ENCODE data around the gene GNAQ. TPM values are rescaled to one million over a fixed set of nuclear protein-coding genes. Genes with fewer than 3 reads are reported as not detected.

Gene GNAQ
- total RNA-seq, 1 experiment from 2014 or later = 0.51 TPM

- Histone ChIP-seq H3K9me2 (replicated peaks; ENCODE audit: low read length) (no peaks in the 10 kb centered on the region), H3K27me3 (ENCODE audit: low read length) (no peaks in the 10 kb centered on the region), H3K9me3 (ENCODE audit: low read length) (no peaks in the 10 kb centered on the region), H2AFZ (ENCODE audit: low read length) (no peak overlapping the region), H3K79me2 (ENCODE audit: low read length) (no peaks in the 10 kb centered on the region), H3K36me3 (ENCODE audit: low read depth, low read length) (no peaks in the 10 kb centered on the region), H3K4me3 (ENCODE audit: low read length) (no peak overlapping the region), H3K9ac (ENCODE audit: low read length) (no peak overlapping the region), H3F3A (ENCODE audit: low read length, unreplicated experiment) (no peaks in the 10 kb centered on the region), H3K27ac (ENCODE audit: low read length) (no peak overlapping the region), H3K4me2 (ENCODE audit: low read length) (no peak overlapping the region), H3K4me1 (ENCODE audit: insufficient read depth, low read length) (no peaks in the 10 kb centered on the region), H4K20me1 (ENCODE audit: low read length) (no peaks in the 10 kb centered on the region)
- intact Hi-C loops (cut with micrococcal nuclease) = no loop called here
- BruUV-seq (replicated peaks) = no TSS peak
- TF ChIP-seq EZH2phosphoT487 (IDR thresholded peaks at IDR 0.05; ENCODE audit: borderline replicate concordance, low read length) = no peak
- no peak for TF ChIP-seq CTCF (conservative IDR thresholded peaks at IDR 0.05; ENCODE audit: low read depth, low read length)
- TF ChIP-seq EZH2 (IDR thresholded peaks at IDR 0.05; ENCODE audit: low read length, unreplicated experiment) = no peak
- ChIA-PET POLR2A (ENCODE audit: unreplicated experiment) (no interaction called here), CTCF (no interaction called here)
- DNase-seq (no peak), ATAC-seq (no peak)
Measured at GRCh38 chr9:77759391-77759790, 272.2 kb downstream of the GNAQ start.

- DNase-seq (peak; percentile 37), ATAC-seq (no peak)
- BruUV-seq (replicated peaks) = no TSS peak
- Histone ChIP-seq H3K4me1 (ENCODE audit: insufficient read depth, low read length) (no peaks in the 10 kb centered on the region), H3K27me3 (ENCODE audit: low read length) (no peaks in the 10 kb centered on the region), H3K36me3 (ENCODE audit: low read depth, low read length) (no peaks in the 10 kb centered on the region), H3F3A (ENCODE audit: low read length, unreplicated experiment) (no peaks in the 10 kb centered on the region), H3K27ac (ENCODE audit: low read length) (no peak overlapping the region), H3K9me2 (replicated peaks; ENCODE audit: low read length) (no peaks in the 10 kb centered on the region), H4K20me1 (ENCODE audit: low read length) (no peaks in the 10 kb centered on the region), H3K9ac (ENCODE audit: low read length) (no peak overlapping the region), H3K9me3 (ENCODE audit: low read length) (no peaks in the 10 kb centered on the region), H3K79me2 (ENCODE audit: low read length) (no peaks in the 10 kb centered on the region), H3K4me2 (ENCODE audit: low read length) (no peak overlapping the region), H2AFZ (ENCODE audit: low read length) (no peak overlapping the region), H3K4me3 (ENCODE audit: low read length) (no peak overlapping the region)
- peak; percentile 67 for TF ChIP-seq CTCF (conservative IDR thresholded peaks at IDR 0.05; ENCODE audit: low read depth, low read length)
- TF ChIP-seq EZH2 (IDR thresholded peaks at IDR 0.05; ENCODE audit: low read length, unreplicated experiment) = no peak
- intact Hi-C loops (cut with micrococcal nuclease) = no loop called here
- ChIA-PET POLR2A (ENCODE audit: unreplicated experiment) (no interaction called here), CTCF (interaction anchor here (0.6 kb wide), 1 partner anchor 144 kb away, joined by 5 read pairs; no protein-coding TSS in a partner anchor)
Measured at GRCh38 chr9:77756449-77756848, 275.2 kb downstream of the GNAQ start.

- Histone ChIP-seq H3K27ac (ENCODE audit: low read length) (no peak overlapping the region), H3K4me1 (ENCODE audit: insufficient read depth, low read length) (peaks cover 7% of the 10 kb centered on the region), H3K9me2 (replicated peaks; ENCODE audit: low read length) (no peaks in the 10 kb centered on the region), H3K36me3 (ENCODE audit: low read depth, low read length) (no peaks in the 10 kb centered on the region), H3F3A (ENCODE audit: low read length, unreplicated experiment) (no peaks in the 10 kb centered on the region), H3K4me3 (ENCODE audit: low read length) (no peak overlapping the region), H3K27me3 (ENCODE audit: low read length) (no peaks in the 10 kb centered on the region), H3K9ac (ENCODE audit: low read length) (no peak overlapping the region), H2AFZ (ENCODE audit: low read length) (no peak overlapping the region), H3K9me3 (ENCODE audit: low read length) (no peaks in the 10 kb centered on the region), H3K79me2 (ENCODE audit: low read length) (no peaks in the 10 kb centered on the region), H3K4me2 (ENCODE audit: low read length) (no peak overlapping the region), H4K20me1 (ENCODE audit: low read length) (no peaks in the 10 kb centered on the region)
- no peak for TF ChIP-seq EZH2phosphoT487 (IDR thresholded peaks at IDR 0.05; ENCODE audit: borderline replicate concordance, low read length)
- TF ChIP-seq EZH2 (IDR thresholded peaks at IDR 0.05; ENCODE audit: low read length, unreplicated experiment) = no peak
- TF ChIP-seq CTCF (conservative IDR thresholded peaks at IDR 0.05; ENCODE audit: low read depth, low read length) = no peak
- intact Hi-C loops (cut with micrococcal nuclease) = loop anchor here (5.0 kb wide), 1 partner anchor 46 kb away; no protein-coding TSS in a partner anchor
- no peak for DNase-seq
- no peak for ATAC-seq
- no TSS peak for BruUV-seq (replicated peaks)
- CTCF ChIA-PET = no interaction called here
- POLR2A ChIA-PET (ENCODE audit: unreplicated experiment) = no interaction called here
Measured at GRCh38 chr9:77753180-77753579, 278.4 kb downstream of the GNAQ start.
